ENCODE measurements around the gene SCAMP1. TPM values are rescaled to one million over a fixed set of nuclear protein-coding genes. Genes with fewer than 3 reads are reported as not detected.
A peak's percentile ranks its signal among the peaks of the same experiment; 100 is the strongest.

SCAMP1 gene
- total and polyA plus RNA-seq, 9 donors = 13.6 to 38.8 (median 35.5) TPM

GRCh38 chr5:78500871-78501270, 140.5 kb downstream of the SCAMP1 start:
- 91 to 96% (median 93%) methylated on average over 5 of the region's 5 CpGs for WGBS, 3 donors
- H3K4me1 ChIP-seq (ENCODE audit: insufficient read depth) = peaks cover 21% of the 10 kb centered on the region
- H3K27me3 ChIP-seq = no peaks in the 10 kb centered on the region
- TF ChIP-seq CTCF (IDR thresholded peaks at IDR 0.05) = no peak
- no peak for TF ChIP-seq POLR2A (IDR thresholded peaks at IDR 0.05)
- TF ChIP-seq EP300 (IDR thresholded peaks at IDR 0.05) = no peak
- H3K9me3 ChIP-seq = no peaks in the 10 kb centered on the region
- H3K4me3 ChIP-seq = no peak overlapping the region
- H3K27ac ChIP-seq = no peak overlapping the region
- intact Hi-C loops (cut with DNase I) = no loop called here
- H3K36me3 ChIP-seq = no peaks in the 10 kb centered on the region
- no peak for DNase-seq

GRCh38 chr5:78501411-78502352, 141.3 kb downstream of the SCAMP1 start:
- Histone ChIP-seq H3K4me1 (ENCODE audit: insufficient read depth) (peaks cover 23% of the 10 kb centered on the region), H3K4me3 (no peak overlapping the region), H3K36me3 (no peaks in the 10 kb centered on the region), H3K27me3 (no peaks in the 10 kb centered on the region), H3K27ac (no peak overlapping the region), H3K9me3 (no peaks in the 10 kb centered on the region)
- 55 to 62% (median 56%) methylated on average over 9 of the region's 9 CpGs for WGBS, 3 donors
- intact Hi-C loops (cut with DNase I) = no loop called here
- DNase-seq = no peak
- TF ChIP-seq CTCF (IDR thresholded peaks at IDR 0.05) (no peak), EP300 (IDR thresholded peaks at IDR 0.05) (no peak), POLR2A (IDR thresholded peaks at IDR 0.05) (no peak)

GRCh38 chr5:78503958-78504653, 143.7 kb downstream of the SCAMP1 start:
- Histone ChIP-seq H3K4me1 (ENCODE audit: insufficient read depth) (peaks cover 15% of the 10 kb centered on the region), H3K27me3 (no peaks in the 10 kb centered on the region), H3K36me3 (no peaks in the 10 kb centered on the region), H3K27ac (no peak overlapping the region), H3K4me3 (no peak overlapping the region), H3K9me3 (no peaks in the 10 kb centered on the region)
- TF ChIP-seq CTCF (IDR thresholded peaks at IDR 0.05) = no peak
- TF ChIP-seq EP300 (IDR thresholded peaks at IDR 0.05) = no peak
- no peak for TF ChIP-seq POLR2A (IDR thresholded peaks at IDR 0.05)
- intact Hi-C loops (cut with DNase I) = no loop called here
- 62 to 76% (median 70%) methylated on average over 4 of the region's 4 CpGs for WGBS, 3 donors
- DNase-seq = no peak

- intact Hi-C loops (cut with DNase I) = no loop called here
- Histone ChIP-seq H3K4me1 (ENCODE audit: insufficient read depth) (peaks cover 15% of the 10 kb centered on the region), H3K27ac (no peak overlapping the region), H3K4me3 (no peak overlapping the region), H3K36me3 (no peaks in the 10 kb centered on the region), H3K9me3 (no peaks in the 10 kb centered on the region), H3K27me3 (no peaks in the 10 kb centered on the region)
- 11 to 24% (median 17%) methylated on average over 10 of the region's 10 CpGs for WGBS, 3 donors
- peak; percentile 77 to 92 (median 87) for DNase-seq
- no peak for TF ChIP-seq CTCF (IDR thresholded peaks at IDR 0.05)
- TF ChIP-seq EP300 (IDR thresholded peaks at IDR 0.05) = no peak
- no peak for TF ChIP-seq POLR2A (IDR thresholded peaks at IDR 0.05)
Measured at GRCh38 chr5:78504704-78505677, 144.6 kb downstream of the SCAMP1 start.
